Measurements from ENCODE around the gene PDS5A. TPM values are rescaled to one million over a fixed set of nuclear protein-coding genes. Genes with fewer than 3 reads are reported as not detected.

Gene PDS5A
- total and polyA plus RNA-seq, 9 of the 15 experiments (the other 6 are each of a cell fraction or from before 2014, with no cell fraction given): 16.4 to 85.4 (median 70.0) TPM

- in situ Hi-C loops (cut with MboI): no loop called here
Measured at GRCh38 chr4:39888541-39888940, 89.2 kb downstream of the PDS5A start.

More at GRCh38 chr4:39888541-39888940, 89.2 kb downstream of the PDS5A start:
- H3K9me1 ChIP-seq (ENCODE audit: control insufficient read depth, insufficient read depth, low read length): no peaks in the 10 kb centered on the region
- no peak overlapping the region for H3K4me2 ChIP-seq (ENCODE audit: insufficient read depth, low read length)
- ChIA-PET POLR2A (no interaction called here), CTCF (ENCODE audit: low intra/inter-chr PET ratio) (no interaction called here)
- ATAC-seq: no peak
- no peak for TF ChIP-seq GATAD2B (IDR thresholded peaks at IDR 0.05; ENCODE audit: borderline replicate concordance)
- no peak for TF ChIP-seq ARID4B (CRISPR knock-in tag; IDR thresholded peaks at IDR 0.05)
- no peak for TF ChIP-seq ZBTB34 (CRISPR knock-in tag; IDR thresholded peaks at IDR 0.05)
- no peak for TF ChIP-seq ZNF324 (CRISPR knock-in tag; IDR thresholded peaks at IDR 0.05)
- TF ChIP-seq HMG20A (CRISPR knock-in tag; conservative IDR thresholded peaks at IDR 0.05): no peak
- TF ChIP-seq ZFP30 (CRISPR knock-in tag; IDR thresholded peaks at IDR 0.05; ENCODE audit: borderline replicate concordance): no peak
- TF ChIP-seq NUFIP1 (IDR thresholded peaks at IDR 0.05; ENCODE audit: partially characterized antibody): no peak
- no peak for TF ChIP-seq GMEB1 (CRISPR knock-in tag; IDR thresholded peaks at IDR 0.05)
- TF ChIP-seq ZEB2 (IDR thresholded peaks at IDR 0.05): no peak
- TF ChIP-seq ZNF644 (tag; IDR thresholded peaks at IDR 0.05; ENCODE audit: low read depth): no peak
- TF ChIP-seq CCAR2 (IDR thresholded peaks at IDR 0.05; ENCODE audit: low read depth, low read length): no peak
- TF ChIP-seq ZNF507 (tag; conservative IDR thresholded peaks at IDR 0.05): no peak
- no peak for TF ChIP-seq CREB3 (tag; conservative IDR thresholded peaks at IDR 0.05; ENCODE audit: low read depth)
- no peak overlapping the region for H3K9ac ChIP-seq (ENCODE audit: insufficient read depth in 1 of 2, low read depth in 2 of 2, low read length in 2 of 2)
- no peak for FAIRE-seq
- H2AFZ ChIP-seq (ENCODE audit: low read depth, low read length): no peak overlapping the region
- H3K4me3 ChIP-seq: no peak overlapping the region
- peaks cover 79% of the 10 kb centered on the region for H3K36me3 ChIP-seq (ENCODE audit: control insufficient read depth, insufficient read depth, low read length)
- H3K27ac ChIP-seq (ENCODE audit: extremely low read depth, low read depth, low read length): no peak overlapping the region
- H3K4me1 ChIP-seq (replicated peaks in 1 of 2; ENCODE audit: control insufficient read depth in 2 of 2, insufficient read depth in 2 of 2, low read length in 2 of 2): no peaks in the 10 kb centered on the region
- DNase-seq (ENCODE audit: extremely low read depth in 1 of 4, low spot score in 3 of 4): no peak
- H3K9me3 ChIP-seq (replicated peaks; ENCODE audit: control insufficient read depth, insufficient read depth, low read depth, low read length): no peaks in the 10 kb centered on the region
- no peaks in the 10 kb centered on the region for H4K20me1 ChIP-seq (replicated peaks; ENCODE audit: control insufficient read depth, insufficient read depth, low read length)
- no TSS peak for BruUV-seq (replicated peaks)
- intact Hi-C loops (cut with micrococcal nuclease): no loop called here
- H3K79me2 ChIP-seq (ENCODE audit: control insufficient read depth, insufficient read depth, low read length): no peaks in the 10 kb centered on the region
- no peaks in the 10 kb centered on the region for H3K27me3 ChIP-seq (ENCODE audit: control insufficient read depth in 2 of 2, insufficient read depth in 2 of 2, low read length in 2 of 2)
- WGBS (ENCODE audit: insufficient coverage, low coverage, missing lambda C conversion rate): 96% methylated on average over 5 of the region's 5 CpGs

Data from K562 (cell line).